ENCODE data around the gene SPATA13. TPM values are rescaled to one million over a fixed set of nuclear protein-coding genes. Genes with fewer than 3 reads are reported as not detected.

Gene SPATA13
- total RNA-seq, 1 experiment from 2014 or later = 43.0 TPM

GRCh38 chr13:24217601-24218281 lies 57.2 kb downstream of the SPATA13 start:
- POLR2A ChIA-PET (ENCODE audit: unreplicated experiment) = interaction anchor here (0.5 to 0.7 kb wide), 2 partner anchors 57 to 198 kb away, joined by 3 to 4 read pairs; partner anchors contain the start of gene SPATA13
- no TSS peak for BruUV-seq (replicated peaks)
- H3K9me3 ChIP-seq (ENCODE audit: low read length) = no peaks in the 10 kb centered on the region
- intact Hi-C loops (cut with micrococcal nuclease) = no loop called here
- TF ChIP-seq EZH2 (IDR thresholded peaks at IDR 0.05; ENCODE audit: low read length, unreplicated experiment) (no peak), CTCF (conservative IDR thresholded peaks at IDR 0.05; ENCODE audit: low read depth, low read length) (no peak), EZH2phosphoT487 (IDR thresholded peaks at IDR 0.05; ENCODE audit: borderline replicate concordance, low read length) (no peak)
- H3K9me2 ChIP-seq (replicated peaks; ENCODE audit: low read length) = no peaks in the 10 kb centered on the region
- CTCF ChIA-PET = interaction anchor here (1.2 kb wide), 1 partner anchor 165 kb away, joined by 7 read pairs; no protein-coding TSS in a partner anchor
- H3K9ac ChIP-seq (ENCODE audit: low read length) = no peak overlapping the region
- H3F3A ChIP-seq (ENCODE audit: low read length, unreplicated experiment) = no peaks in the 10 kb centered on the region
- no peaks in the 10 kb centered on the region for H4K20me1 ChIP-seq (ENCODE audit: low read length)
- peak; percentile 59 for DNase-seq
- H3K36me3 ChIP-seq (ENCODE audit: low read depth, low read length) = peaks cover 3% of the 10 kb centered on the region; the same call in 1 of the 2 replicates
- H3K4me1 ChIP-seq (ENCODE audit: insufficient read depth, low read length) = peaks cover 41% of the 10 kb centered on the region
- H3K79me2 ChIP-seq (ENCODE audit: low read length) = peaks cover 51% of the 10 kb centered on the region
- H3K4me2 ChIP-seq (ENCODE audit: low read length) = peak overlapping the region; percentile 15
- no peak overlapping the region for H3K4me3 ChIP-seq (ENCODE audit: low read length)
- H3K27ac ChIP-seq (ENCODE audit: low read length) = peak overlapping the region; percentile 1; the same call in 1 of the 2 replicates
- ATAC-seq = peak; percentile 69
- no peaks in the 10 kb centered on the region for H3K27me3 ChIP-seq (ENCODE audit: low read length)
- no peak overlapping the region for H2AFZ ChIP-seq (ENCODE audit: low read length)

- CTCF ChIA-PET = interaction anchor here (1.2 kb wide), 1 partner anchor 165 kb away, joined by 7 read pairs; no protein-coding TSS in a partner anchor
- H3K4me1 ChIP-seq (ENCODE audit: insufficient read depth, low read length) = peaks cover 41% of the 10 kb centered on the region
- TF ChIP-seq EZH2phosphoT487 (IDR thresholded peaks at IDR 0.05; ENCODE audit: borderline replicate concordance, low read length) = no peak
- no peak for TF ChIP-seq EZH2 (IDR thresholded peaks at IDR 0.05; ENCODE audit: low read length, unreplicated experiment)
- TF ChIP-seq CTCF (conservative IDR thresholded peaks at IDR 0.05; ENCODE audit: low read depth, low read length) = no peak
- H3K4me2 ChIP-seq (ENCODE audit: low read length) = peak overlapping the region; percentile 15; the same call in 1 of the 2 replicates
- POLR2A ChIA-PET (ENCODE audit: unreplicated experiment) = interaction anchor here (0.6 kb wide), 1 partner anchor 58 kb away, joined by 5 read pairs; the partner anchor contains the start of gene SPATA13
- no peaks in the 10 kb centered on the region for H3K27me3 ChIP-seq (ENCODE audit: low read length)
- H3K4me3 ChIP-seq (ENCODE audit: low read length) = no peak overlapping the region
- H3K9me2 ChIP-seq (replicated peaks; ENCODE audit: low read length) = no peaks in the 10 kb centered on the region
- no peak for DNase-seq
- no peaks in the 10 kb centered on the region for H3K9me3 ChIP-seq (ENCODE audit: low read length)
- no peak overlapping the region for H3K27ac ChIP-seq (ENCODE audit: low read length)
- H2AFZ ChIP-seq (ENCODE audit: low read length) = no peak overlapping the region
- ATAC-seq = no peak
- H3K9ac ChIP-seq (ENCODE audit: low read length) = no peak overlapping the region
- intact Hi-C loops (cut with micrococcal nuclease) = no loop called here
- H3K36me3 ChIP-seq (ENCODE audit: low read depth, low read length) = peaks cover 3% of the 10 kb centered on the region; the same call in 1 of the 2 replicates
- H3K79me2 ChIP-seq (ENCODE audit: low read length) = peaks cover 48% of the 10 kb centered on the region
- no peaks in the 10 kb centered on the region for H3F3A ChIP-seq (ENCODE audit: low read length, unreplicated experiment)
- no peaks in the 10 kb centered on the region for H4K20me1 ChIP-seq (ENCODE audit: low read length)
- no TSS peak for BruUV-seq (replicated peaks)
These were observed 57.8 kb downstream of the SPATA13 start for GRCh38 chr13:24218338-24218737.

- intact Hi-C loops (cut with micrococcal nuclease) = no loop called here
- Histone ChIP-seq H3K36me3 (ENCODE audit: low read depth, low read length) (peaks cover 3% of the 10 kb centered on the region; the same call in 1 of the 2 replicates), H3K4me1 (ENCODE audit: insufficient read depth, low read length) (peaks cover 41% of the 10 kb centered on the region), H3K27ac (ENCODE audit: low read length) (no peak overlapping the region), H3K27me3 (ENCODE audit: low read length) (no peaks in the 10 kb centered on the region), H3K79me2 (ENCODE audit: low read length) (peaks cover 48% of the 10 kb centered on the region), H3K4me2 (ENCODE audit: low read length) (no peak overlapping the region), H2AFZ (ENCODE audit: low read length) (no peak overlapping the region), H3K9me3 (ENCODE audit: low read length) (no peaks in the 10 kb centered on the region), H4K20me1 (ENCODE audit: low read length) (no peaks in the 10 kb centered on the region), H3K9ac (ENCODE audit: low read length) (no peak overlapping the region), H3F3A (ENCODE audit: low read length, unreplicated experiment) (no peaks in the 10 kb centered on the region), H3K4me3 (ENCODE audit: low read length) (no peak overlapping the region), H3K9me2 (replicated peaks; ENCODE audit: low read length) (no peaks in the 10 kb centered on the region)
- ATAC-seq = no peak
- TF ChIP-seq EZH2phosphoT487 (IDR thresholded peaks at IDR 0.05; ENCODE audit: borderline replicate concordance, low read length) (no peak), EZH2 (IDR thresholded peaks at IDR 0.05; ENCODE audit: low read length, unreplicated experiment) (no peak), CTCF (conservative IDR thresholded peaks at IDR 0.05; ENCODE audit: low read depth, low read length) (no peak)
- no TSS peak for BruUV-seq (replicated peaks)
- no peak for DNase-seq
- CTCF ChIA-PET = no interaction called here
- POLR2A ChIA-PET (ENCODE audit: unreplicated experiment) = interaction anchor here (0.6 kb wide), 1 partner anchor 208 kb away, joined by 5 read pairs; no protein-coding TSS in a partner anchor
These were observed 58.5 kb downstream of the SPATA13 start for GRCh38 chr13:24218977-24219376.

Data from PC-3 (cell line).